AG08395 (cell line): ENCODE measurements around the gene HIVEP1.
A peak's percentile ranks its signal among the peaks of the same experiment; 100 is the strongest.

Experiments used
- DNase-seq: peaks from one replicate; pipeline ENCODE4 v3.0.0; 2012; ENCODE audit warnings: mixed read lengths, low spot score

Gene HIVEP1

GRCh38 chr6:12020187-12020791 is 8.2 kb downstream of the HIVEP1 start:
- no peak for DNase-seq

DNA sequence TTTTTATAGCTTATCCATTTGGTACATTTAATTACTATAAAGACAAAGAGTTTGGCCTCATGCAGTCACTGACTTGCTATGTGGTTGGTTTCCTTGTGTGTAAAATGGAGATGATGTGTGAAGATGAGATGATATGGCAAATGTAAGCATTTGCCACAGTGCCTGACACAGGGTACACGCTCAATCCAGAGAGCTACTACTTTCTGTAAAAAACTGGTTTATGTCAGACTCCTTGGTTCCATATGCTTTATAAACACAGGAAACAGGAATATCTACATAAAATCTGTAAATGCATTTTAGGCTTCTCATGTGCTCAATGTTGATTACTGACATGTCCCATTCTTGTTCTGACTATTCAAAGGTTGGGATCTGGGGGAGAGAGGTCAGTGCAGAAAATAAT is 10.4 kb downstream of the HIVEP1 start:
- DNase-seq, result no peak

- DNase-seq, result no peak
Observed at GRCh38 chr6:12022953-12023388, 10.9 kb downstream of the HIVEP1 start.

DNA sequence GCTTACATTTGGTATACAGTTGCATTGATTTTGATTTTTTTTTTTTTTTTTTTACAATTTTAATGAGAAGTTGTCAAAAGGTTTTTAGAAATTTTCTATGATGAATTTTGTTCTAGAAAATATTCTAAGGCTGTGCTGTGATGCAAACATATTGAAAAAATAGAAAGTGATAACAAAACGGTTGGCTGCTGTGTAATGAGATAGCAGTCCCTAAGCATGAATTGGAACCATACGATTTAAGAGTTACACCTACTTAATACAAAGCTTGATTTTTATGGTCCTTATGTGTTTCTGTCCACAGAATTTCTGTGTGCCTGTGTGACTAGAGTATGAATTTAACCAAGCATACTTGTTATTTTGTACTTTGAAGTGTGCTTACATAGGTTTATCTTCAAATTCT is 12.1 kb downstream of the HIVEP1 start:
- no peak for DNase-seq

GRCh38 chr6:12024699-12025434 is 12.8 kb downstream of the HIVEP1 start:
- peak; percentile 62 for DNase-seq

DNA sequence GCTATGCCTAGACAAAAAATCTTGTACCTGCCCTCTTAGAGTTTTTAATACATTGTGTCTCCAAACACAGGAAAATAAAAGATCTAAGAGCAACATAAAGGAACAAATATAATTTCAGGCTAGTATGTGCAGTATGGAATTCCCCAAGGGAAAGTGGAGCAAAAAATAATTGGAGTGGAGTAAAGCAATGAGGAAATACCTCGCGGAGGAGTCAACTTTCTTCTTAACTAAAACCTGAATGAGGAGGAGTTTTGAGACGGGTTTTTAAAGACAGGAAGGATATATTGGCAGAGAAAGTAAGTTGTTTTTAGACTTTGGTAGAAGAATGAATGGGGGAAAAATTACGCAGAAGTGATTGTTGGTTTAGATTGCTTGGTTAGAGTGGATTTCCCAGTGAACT is 14.0 kb downstream of the HIVEP1 start:
- no peak for DNase-seq

DNA sequence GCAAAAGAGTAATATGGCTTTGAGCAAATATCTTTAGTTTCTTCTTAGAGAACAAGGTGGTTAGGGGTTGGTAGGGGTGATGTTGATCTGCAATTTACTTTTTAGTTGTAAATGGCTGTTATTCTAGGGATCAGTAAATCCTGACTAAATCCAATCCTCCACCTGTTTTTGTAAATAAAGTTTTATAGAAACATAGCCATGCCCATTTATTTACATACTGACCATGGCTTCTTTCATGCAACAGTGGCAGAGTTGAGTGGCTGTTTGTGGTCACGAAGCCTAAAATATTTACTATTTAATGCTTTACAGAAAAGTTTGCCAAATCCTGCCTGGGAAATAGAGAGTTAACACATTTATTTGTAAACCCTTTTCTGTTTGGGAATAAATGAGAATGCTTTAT is 14.7 kb downstream of the HIVEP1 start:
- no peak for DNase-seq

GRCh38 chr6:12028213-12028612 is 16.1 kb downstream of the HIVEP1 start:
- no peak for DNase-seq

GRCh38 chr6:12029979-12030737 is 18.0 kb downstream of the HIVEP1 start:
- no peak for DNase-seq

DNA sequence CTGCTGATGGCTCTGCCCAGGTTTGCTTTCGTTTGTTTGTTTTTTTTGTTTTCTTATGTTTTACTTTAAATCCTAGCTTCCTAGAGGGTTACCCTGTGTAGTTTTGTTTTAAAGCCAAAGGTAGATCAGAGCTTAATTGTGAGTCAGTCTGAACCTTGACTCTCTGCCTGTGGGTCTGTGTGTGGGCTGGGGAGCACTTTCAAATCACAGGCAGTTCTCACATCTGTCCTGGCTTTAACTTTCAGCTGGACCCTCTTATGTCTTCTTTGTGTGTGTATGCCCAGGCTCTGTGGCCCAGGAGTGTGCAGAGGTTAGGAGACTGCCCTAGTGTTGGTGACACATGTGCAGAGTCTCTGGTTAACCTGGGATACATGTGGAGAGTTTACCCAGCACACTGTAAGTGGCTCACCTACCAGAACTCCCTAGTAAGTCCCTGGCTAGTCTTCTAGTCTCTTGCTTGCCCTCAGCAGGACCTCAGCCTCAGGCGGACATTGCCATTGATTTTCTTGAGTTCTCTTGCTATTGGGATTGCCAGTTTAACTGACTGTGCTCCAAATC is 19.0 kb downstream of the HIVEP1 start:
- no peak for DNase-seq

DNA sequence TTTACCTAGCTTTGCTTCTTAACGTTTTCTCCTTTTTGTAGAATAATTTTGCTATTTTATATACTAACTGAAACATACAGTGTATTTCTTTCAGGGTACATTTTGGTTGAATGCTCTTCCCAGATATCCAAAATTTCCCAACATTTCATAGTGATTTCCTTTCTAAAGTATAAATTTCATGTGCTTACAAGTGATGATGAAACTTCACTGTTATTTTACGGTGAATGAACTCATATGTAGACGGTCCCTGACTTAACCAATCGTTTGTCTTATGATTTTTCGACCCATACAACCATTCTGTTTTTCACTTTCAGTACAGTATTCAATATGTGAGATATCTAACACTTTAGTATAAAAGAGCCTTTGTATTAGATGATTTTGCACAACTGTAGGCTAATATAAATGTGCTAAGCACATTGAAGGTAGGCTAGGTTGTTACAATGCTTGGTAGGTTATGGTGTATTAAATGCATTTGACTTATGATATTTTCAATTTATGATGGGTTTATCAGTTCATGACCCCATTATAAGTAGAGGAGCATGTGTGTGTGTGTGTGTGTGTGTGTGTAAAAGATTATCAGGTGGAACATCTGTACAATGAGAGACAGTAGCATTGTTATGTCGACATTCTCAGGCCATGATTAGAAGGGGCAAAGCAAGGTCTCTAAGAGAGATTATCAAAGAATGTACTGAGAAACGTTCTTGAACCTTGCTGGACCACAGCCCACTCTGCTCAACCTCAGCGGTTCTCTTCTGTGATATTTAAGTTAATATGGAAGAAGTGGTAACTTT is 20.9 kb downstream of the HIVEP1 start:
- DNase-seq, result no peak

DNA sequence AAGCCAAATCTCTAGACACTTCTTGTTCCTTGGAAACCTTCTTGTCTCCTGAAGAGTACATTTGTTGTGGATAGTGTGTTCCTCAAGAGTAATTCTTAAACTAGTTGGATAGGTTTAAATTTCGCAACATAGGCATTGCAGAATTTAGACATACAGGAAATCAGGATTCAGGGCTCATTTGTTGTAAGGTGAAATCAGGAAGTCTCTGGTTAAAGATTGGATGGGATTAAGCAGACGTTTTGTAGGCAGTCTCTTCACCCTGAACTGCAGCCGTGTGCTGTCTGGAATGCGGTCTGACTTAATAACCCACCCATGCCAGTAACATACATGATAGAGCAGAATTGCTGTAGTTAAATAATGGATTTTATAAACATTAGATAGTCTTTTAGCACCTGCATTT is 21.7 kb downstream of the HIVEP1 start:
- no peak for DNase-seq

DNA sequence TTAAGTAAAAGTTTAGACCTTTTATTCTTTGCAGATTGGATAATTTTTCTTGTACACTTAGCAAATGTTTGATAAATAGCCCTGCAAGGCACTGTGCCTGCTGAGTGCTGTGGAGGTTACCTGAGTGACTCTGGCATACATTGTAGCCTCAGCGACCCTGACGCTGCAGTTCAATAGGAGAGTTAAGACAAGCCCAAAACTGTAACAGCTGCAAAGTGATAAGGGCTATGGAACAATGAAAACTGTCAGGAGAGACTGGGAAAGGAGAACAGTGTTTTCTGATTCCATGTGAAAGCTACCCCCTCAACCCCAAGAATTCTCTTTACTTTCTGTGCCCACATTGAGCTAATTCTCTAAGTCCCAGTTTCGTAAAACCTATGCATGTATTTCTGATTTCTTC is 22.2 kb downstream of the HIVEP1 start:
- no peak for DNase-seq

GRCh38 chr6:12034837-12035236 is 22.7 kb downstream of the HIVEP1 start:
- no peak for DNase-seq

DNA sequence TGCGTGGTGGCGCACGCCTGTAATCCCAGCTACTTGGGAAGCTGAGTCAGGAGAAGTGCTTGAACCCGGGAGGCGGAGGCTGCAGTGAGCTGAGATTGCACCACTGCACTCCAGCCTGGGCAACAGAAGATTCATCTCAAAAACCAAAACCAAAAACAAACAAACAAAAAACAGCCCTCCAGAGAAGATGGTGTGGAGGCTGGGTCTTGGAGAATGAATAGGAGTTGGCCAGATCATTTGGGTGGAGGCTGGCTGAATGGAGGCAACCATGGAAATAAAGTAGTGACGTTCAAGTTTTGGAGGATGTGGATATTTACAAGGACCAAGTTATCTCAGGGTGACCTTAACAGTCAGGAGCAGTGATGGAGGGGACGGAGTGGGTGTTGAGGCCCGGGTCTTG is 24.7 kb downstream of the HIVEP1 start:
- DNase-seq, result no peak

- DNase-seq, result no peak
Observed at GRCh38 chr6:12037798-12038197, 25.7 kb downstream of the HIVEP1 start.

- no peak for DNase-seq
Observed at GRCh38 chr6:12039540-12040459, 27.7 kb downstream of the HIVEP1 start.

DNA sequence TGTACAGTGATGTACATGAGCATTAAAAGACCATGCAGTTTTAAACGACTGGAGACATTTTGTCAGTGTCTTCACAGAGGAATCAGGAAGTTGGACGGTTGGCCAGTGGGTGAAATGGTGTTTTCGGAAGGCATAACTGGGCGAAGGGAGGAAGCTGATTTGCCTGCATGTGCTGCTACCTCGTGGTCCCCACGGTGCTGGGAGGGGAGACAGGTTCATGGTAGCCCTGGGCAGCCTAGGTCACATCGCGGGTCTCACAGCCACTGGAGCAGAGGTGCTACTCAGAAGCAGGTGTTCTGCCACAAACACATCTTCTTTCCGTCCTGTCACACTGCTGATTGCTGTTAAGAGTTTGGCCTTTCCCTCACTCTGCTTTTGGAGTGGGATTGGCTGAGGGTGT is 35.2 kb downstream of the HIVEP1 start:
- no peak for DNase-seq

DNA sequence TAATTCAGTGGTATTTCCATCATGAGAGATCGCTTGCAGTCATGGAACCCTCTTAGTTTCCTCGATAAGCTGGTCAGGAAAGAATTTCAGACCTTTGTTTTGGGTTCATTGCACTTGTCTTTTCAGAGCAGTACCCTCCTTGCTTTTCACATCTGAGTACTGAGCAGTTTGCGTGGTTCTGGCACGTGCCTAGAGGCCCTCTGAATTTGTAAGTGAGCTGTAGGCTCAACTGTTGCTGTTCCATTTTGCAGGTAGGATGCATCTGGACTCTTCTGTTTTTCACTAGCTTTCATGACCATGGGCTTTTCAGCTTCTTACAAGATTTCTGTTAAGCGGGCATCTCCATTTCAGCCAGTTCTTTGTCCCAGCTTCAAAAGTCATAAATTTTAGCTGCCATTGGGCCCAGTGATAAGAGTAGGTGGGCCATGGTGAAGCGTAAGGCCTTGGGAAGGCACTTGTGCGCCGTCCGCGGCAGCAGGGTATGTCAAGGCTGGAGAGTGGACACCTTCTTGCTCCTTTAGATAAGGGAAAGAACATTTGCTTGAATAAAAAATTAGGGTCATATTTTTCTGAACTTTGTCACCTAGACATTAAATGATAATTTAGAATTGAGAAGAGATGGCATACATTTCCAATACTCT is 35.8 kb downstream of the HIVEP1 start:
- no peak for DNase-seq

- no peak for DNase-seq
Observed at GRCh38 chr6:12048609-12049008, 36.5 kb downstream of the HIVEP1 start.
